ENCODE data around the gene PDCD6IP. TPM values are rescaled to one million over a fixed set of nuclear protein-coding genes. Genes with fewer than 3 reads are reported as not detected.

The PDCD6IP gene
- total and polyA plus RNA-seq, 2 donors (not counting 1 experiment from before 2014, with no cell fraction given) = 99.4 to 146 TPM

- Histone ChIP-seq H3K27me3 (ENCODE audit: control insufficient read depth, insufficient read depth, low read length) (no peaks in the 10 kb centered on the region), H3K4me1 (ENCODE audit: control insufficient read depth, extremely low read depth, insufficient read depth, low read length) (no peaks in the 10 kb centered on the region), H3K36me3 (ENCODE audit: control insufficient read depth, insufficient read depth, low read length) (no peaks in the 10 kb centered on the region), H3K79me2 (ENCODE audit: control insufficient read depth, insufficient read depth, low read length) (peaks cover 91% of the 10 kb centered on the region), H3K27ac (ENCODE audit: insufficient read depth, low read length) (no peak overlapping the region), H3K4me2 (ENCODE audit: extremely low read depth, insufficient read depth, low read length) (no peak overlapping the region), H2AFZ (ENCODE audit: low read length) (no peak overlapping the region), H3K9ac (ENCODE audit: insufficient read depth, low read length) (no peak overlapping the region), H3K9me3 (ENCODE audit: control insufficient read depth, insufficient read depth, low read depth, low read length) (no peaks in the 10 kb centered on the region), H4K20me1 (ENCODE audit: control insufficient read depth, extremely low read depth, insufficient read depth, low read length) (peaks cover 2% of the 10 kb centered on the region), H3K4me3 (replicated peaks in 1 of 4; ENCODE audit: control extremely low read depth in 1 of 4, insufficient read depth in 1 of 4, low read depth in 3 of 4, low read length in 4 of 4) (no peak overlapping the region)
- TF ChIP-seq CTCF (conservative IDR thresholded peaks at IDR 0.05 in 1 of 2, IDR thresholded peaks at IDR 0.05 in 1 of 2; ENCODE audit: low read depth in 1 of 2, low read length in 2 of 2) (no peak), EZH2 (IDR thresholded peaks at IDR 0.05; ENCODE audit: low read length, missing control alignments) (no peak)
- no peak for DNase-seq (ENCODE audit: low read depth in 2 of 2)
Measured at GRCh38 chr3:33807191-33807590, 8.8 kb downstream of the PDCD6IP start.

- H3K9me3 ChIP-seq (ENCODE audit: control insufficient read depth, insufficient read depth, low read depth, low read length) = no peaks in the 10 kb centered on the region
- H3K9ac ChIP-seq (ENCODE audit: insufficient read depth, low read length) = no peak overlapping the region
- H4K20me1 ChIP-seq (ENCODE audit: control insufficient read depth, extremely low read depth, insufficient read depth, low read length) = peaks cover 2% of the 10 kb centered on the region
- H3K79me2 ChIP-seq (ENCODE audit: control insufficient read depth, insufficient read depth, low read length) = peaks cover 79% of the 10 kb centered on the region
- H3K4me1 ChIP-seq (ENCODE audit: control insufficient read depth, extremely low read depth, insufficient read depth, low read length) = no peaks in the 10 kb centered on the region
- no peak for DNase-seq (ENCODE audit: low read depth in 2 of 2)
- TF ChIP-seq EZH2 (IDR thresholded peaks at IDR 0.05; ENCODE audit: low read length, missing control alignments) (no peak), CTCF (conservative IDR thresholded peaks at IDR 0.05 in 1 of 2, IDR thresholded peaks at IDR 0.05 in 1 of 2; ENCODE audit: low read depth in 1 of 2, low read length in 2 of 2) (no peak)
- no peaks in the 10 kb centered on the region for H3K36me3 ChIP-seq (ENCODE audit: control insufficient read depth, insufficient read depth, low read length)
- H3K27ac ChIP-seq (ENCODE audit: insufficient read depth, low read length) = no peak overlapping the region
- H3K27me3 ChIP-seq (ENCODE audit: control insufficient read depth, insufficient read depth, low read length) = no peaks in the 10 kb centered on the region
- no peak overlapping the region for H3K4me3 ChIP-seq (replicated peaks in 1 of 4; ENCODE audit: control extremely low read depth in 1 of 4, insufficient read depth in 1 of 4, low read depth in 3 of 4, low read length in 4 of 4)
- no peak overlapping the region for H3K4me2 ChIP-seq (ENCODE audit: extremely low read depth, insufficient read depth, low read length)
- no peak overlapping the region for H2AFZ ChIP-seq (ENCODE audit: low read length)
Measured at GRCh38 chr3:33808559-33808958, 10.1 kb downstream of the PDCD6IP start.

GRCh38 chr3:33810545-33810944 is 12.1 kb downstream of the PDCD6IP start:
- no peak for DNase-seq (ENCODE audit: low read depth in 2 of 2)
- peaks cover 2% of the 10 kb centered on the region for H4K20me1 ChIP-seq (ENCODE audit: control insufficient read depth, extremely low read depth, insufficient read depth, low read length)
- no peak overlapping the region for H3K27ac ChIP-seq (ENCODE audit: insufficient read depth, low read length)
- no peak overlapping the region for H3K4me3 ChIP-seq (replicated peaks in 1 of 4; ENCODE audit: control extremely low read depth in 1 of 4, insufficient read depth in 1 of 4, low read depth in 3 of 4, low read length in 4 of 4)
- no peak overlapping the region for H2AFZ ChIP-seq (ENCODE audit: low read length)
- no peak overlapping the region for H3K9ac ChIP-seq (ENCODE audit: insufficient read depth, low read length)
- H3K4me2 ChIP-seq (ENCODE audit: extremely low read depth, insufficient read depth, low read length) = no peak overlapping the region
- no peaks in the 10 kb centered on the region for H3K4me1 ChIP-seq (ENCODE audit: control insufficient read depth, extremely low read depth, insufficient read depth, low read length)
- H3K9me3 ChIP-seq (ENCODE audit: control insufficient read depth, insufficient read depth, low read depth, low read length) = no peaks in the 10 kb centered on the region
- no peak for TF ChIP-seq EZH2 (IDR thresholded peaks at IDR 0.05; ENCODE audit: low read length, missing control alignments)
- no peak for TF ChIP-seq CTCF (conservative IDR thresholded peaks at IDR 0.05 in 1 of 2, IDR thresholded peaks at IDR 0.05 in 1 of 2; ENCODE audit: low read depth in 1 of 2, low read length in 2 of 2)
- H3K79me2 ChIP-seq (ENCODE audit: control insufficient read depth, insufficient read depth, low read length) = peaks cover 67% of the 10 kb centered on the region
- H3K36me3 ChIP-seq (ENCODE audit: control insufficient read depth, insufficient read depth, low read length) = no peaks in the 10 kb centered on the region
- no peaks in the 10 kb centered on the region for H3K27me3 ChIP-seq (ENCODE audit: control insufficient read depth, insufficient read depth, low read length)
